ENCODE results near the gene CDC42EP4. TPM values are rescaled to one million over a fixed set of nuclear protein-coding genes. Genes with fewer than 3 reads are reported as not detected.

CDC42EP4 gene
- total and polyA plus RNA-seq, 4 donors = 15.7 to 31.0 (median 28.0) TPM

DNA sequence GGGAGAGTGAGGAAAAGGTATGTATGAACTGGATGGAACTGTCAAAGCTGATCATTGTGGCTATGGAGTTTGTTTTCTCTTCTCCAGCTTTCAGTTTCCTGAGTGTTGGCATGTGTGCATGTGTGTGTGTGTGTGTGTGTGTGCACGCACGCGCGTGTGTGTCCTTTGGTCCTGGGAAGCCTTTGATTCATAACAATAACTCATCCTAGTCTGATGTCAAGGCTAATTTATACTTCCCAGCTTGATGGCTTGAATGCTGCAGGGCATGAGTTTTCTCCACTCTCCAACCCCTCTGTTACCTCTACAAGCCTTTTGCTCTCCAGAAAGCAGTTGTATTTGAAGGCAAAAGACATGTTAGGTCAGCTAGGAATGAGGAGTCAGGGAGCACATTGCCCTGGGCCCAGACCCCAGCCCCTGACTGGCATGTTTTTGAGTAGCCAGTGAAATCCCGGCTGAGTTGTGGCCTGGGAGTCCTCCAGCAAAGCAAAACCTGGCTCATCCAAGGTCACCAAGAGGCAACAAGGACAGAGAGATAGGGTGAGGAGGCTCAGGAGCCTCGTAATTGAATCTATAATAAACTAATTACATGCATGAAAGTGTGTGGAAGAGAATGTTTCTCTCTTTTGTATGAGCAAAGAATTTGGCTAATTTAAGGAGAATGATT lies 8.9 kb upstream of the CDC42EP4 start:
- no peak for TF ChIP-seq FOXA2 (IDR thresholded peaks at IDR 0.05)
- TF ChIP-seq ATF3 (IDR thresholded peaks at IDR 0.05) = no peak
- TF ChIP-seq, protein P1, sequence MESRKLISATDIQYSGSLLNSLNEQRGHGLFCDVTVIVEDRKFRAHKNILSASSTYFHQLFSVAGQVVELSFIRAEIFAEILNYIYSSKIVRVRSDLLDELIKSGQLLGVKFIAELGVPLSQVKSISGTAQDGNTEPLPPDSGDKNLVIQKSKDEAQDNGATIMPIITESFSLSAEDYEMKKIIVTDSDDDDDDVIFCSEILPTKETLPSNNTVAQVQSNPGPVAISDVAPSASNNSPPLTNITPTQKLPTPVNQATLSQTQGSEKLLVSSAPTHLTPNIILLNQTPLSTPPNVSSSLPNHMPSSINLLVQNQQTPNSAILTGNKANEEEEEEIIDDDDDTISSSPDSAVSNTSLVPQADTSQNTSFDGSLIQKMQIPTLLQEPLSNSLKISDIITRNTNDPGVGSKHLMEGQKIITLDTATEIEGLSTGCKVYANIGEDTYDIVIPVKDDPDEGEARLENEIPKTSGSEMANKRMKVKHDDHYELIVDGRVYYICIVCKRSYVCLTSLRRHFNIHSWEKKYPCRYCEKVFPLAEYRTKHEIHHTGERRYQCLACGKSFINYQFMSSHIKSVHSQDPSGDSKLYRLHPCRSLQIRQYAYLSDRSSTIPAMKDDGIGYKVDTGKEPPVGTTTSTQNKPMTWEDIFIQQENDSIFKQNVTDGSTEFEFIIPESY (IDR thresholded peaks at IDR 0.05) = no peak
- no peak for TF ChIP-seq FOXA1 (IDR thresholded peaks at IDR 0.05)
- TF ChIP-seq YY1 (IDR thresholded peaks at IDR 0.05) = no peak
- TF ChIP-seq HNF4A (conservative IDR thresholded peaks at IDR 0.05) = no peak
- no peak for TF ChIP-seq NR2F2 (IDR thresholded peaks at IDR 0.05)
- no peak for TF ChIP-seq RXRA (IDR thresholded peaks at IDR 0.05)
- TF ChIP-seq REST (IDR thresholded peaks at IDR 0.05) = no peak
- no peak for TF ChIP-seq GABPA (IDR thresholded peaks at IDR 0.05 in 1 of 2, conservative IDR thresholded peaks at IDR 0.05 in 1 of 2)
- no peak for TF ChIP-seq RAD21 (IDR thresholded peaks at IDR 0.05)
- TF ChIP-seq SP1 (IDR thresholded peaks at IDR 0.05) = no peak
- TF ChIP-seq JUND (IDR thresholded peaks at IDR 0.05) = no peak
- no peak for TF ChIP-seq EGR1 (IDR thresholded peaks at IDR 0.05; ENCODE audit: low read depth in 2 of 2)
- no peak for TF ChIP-seq CTCF (IDR thresholded peaks at IDR 0.05; ENCODE audit: low read depth, low read length, missing input control)
- no peak for TF ChIP-seq TAF1 (conservative IDR thresholded peaks at IDR 0.05)
- TF ChIP-seq, protein P2, sequence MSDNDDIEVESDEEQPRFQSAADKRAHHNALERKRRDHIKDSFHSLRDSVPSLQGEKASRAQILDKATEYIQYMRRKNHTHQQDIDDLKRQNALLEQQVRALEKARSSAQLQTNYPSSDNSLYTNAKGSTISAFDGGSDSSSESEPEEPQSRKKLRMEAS (IDR thresholded peaks at IDR 0.05) = no peak
- H3K36me3 ChIP-seq (ENCODE audit: control insufficient read depth in 4 of 4, insufficient read depth in 3 of 4, low read depth in 1 of 4, low read length in 3 of 4) = no peaks in the 10 kb centered on the region
- H3K27me3 ChIP-seq (ENCODE audit: control insufficient read depth in 4 of 4, insufficient read depth in 4 of 4, low read length in 3 of 4) = no peaks in the 10 kb centered on the region
- 83% methylated on average over 6 of the region's 6 CpGs for WGBS
- no peak overlapping the region for H3K9ac ChIP-seq (ENCODE audit: low read depth in 1 of 2, low read length in 2 of 2)
- H3K27ac ChIP-seq (ENCODE audit: low read depth in 1 of 2, low read length in 2 of 2) = no peak overlapping the region
- no peak overlapping the region for H3K4me3 ChIP-seq (ENCODE audit: low read depth in 1 of 3, low read length in 3 of 3)
- DNase-seq (ENCODE audit: low spot score) = no peak
- no peaks in the 10 kb centered on the region for H3K4me1 ChIP-seq (ENCODE audit: control insufficient read depth in 4 of 4, insufficient read depth in 4 of 4, low read length in 3 of 4)
- no peaks in the 10 kb centered on the region for H3K9me3 ChIP-seq (ENCODE audit: control insufficient read depth in 4 of 4, low read length in 3 of 4)
